Measurements from ENCODE around the gene LIN37. TPM values are rescaled to one million over a fixed set of nuclear protein-coding genes. Genes with fewer than 3 reads are reported as not detected.

The LIN37 gene
- total RNA-seq, 1 experiment from 2014 or later, result 23.5 TPM

GRCh38 chr19:35752746-35753350, 4.5 kb downstream of the LIN37 start:
- Histone ChIP-seq H3K4me3 (ENCODE audit: low read depth in 2 of 2, low read length in 2 of 2) (no peak overlapping the region), H3K27ac (ENCODE audit: low read length) (no peak overlapping the region), H3K9me3 (ENCODE audit: control insufficient read depth, insufficient read depth, low read depth, low read length) (no peaks in the 10 kb centered on the region), H3K36me3 (ENCODE audit: control insufficient read depth, insufficient read depth, low read length) (no peaks in the 10 kb centered on the region), H3K4me1 (ENCODE audit: control insufficient read depth, insufficient read depth, low read length) (peaks cover 12% of the 10 kb centered on the region), H3K27me3 (ENCODE audit: control insufficient read depth, insufficient read depth, low read length) (no peaks in the 10 kb centered on the region)
- TF ChIP-seq POLR2AphosphoS5 (IDR thresholded peaks at IDR 0.05; ENCODE audit: low read depth, low read length), result no peak
- no peak for TF ChIP-seq TCF7L2 (IDR thresholded peaks at IDR 0.05; ENCODE audit: low read depth, low read length)
- TF ChIP-seq SIN3A (IDR thresholded peaks at IDR 0.05; ENCODE audit: borderline replicate concordance, insufficient read depth, low read depth, low read length), result no peak
- TF ChIP-seq REST (IDR thresholded peaks at IDR 0.05; ENCODE audit: insufficient read depth in 1 of 2, low read depth in 2 of 2, low read length in 1 of 2), result no peak
- TF ChIP-seq CTCF (IDR thresholded peaks at IDR 0.05), result no peak
- BruUV-seq (replicated peaks), result no TSS peak
- no peak for ATAC-seq
- in situ Hi-C loops (cut with HindIII; ENCODE audit: low pct_unique_long_range_greater_than_20kb, low sequenced_read_pairs), result no loop called here
- ChIA-PET CTCF (interaction anchor here (0.5 kb wide), 1 partner anchor 186 kb away, joined by 9 read pairs; no protein-coding TSS in a partner anchor), POLR2A (no interaction called here)
- DNase-seq (ENCODE audit: low read depth, low spot score), result no peak
- intact Hi-C loops (cut with micrococcal nuclease; ENCODE audit: unreplicated experiment), result no loop called here

- in situ Hi-C loops (cut with HindIII; ENCODE audit: low pct_unique_long_range_greater_than_20kb, low sequenced_read_pairs), result no loop called here
- CTCF ChIA-PET, result no interaction called here
- peaks cover 10% of the 10 kb centered on the region for H3K4me1 ChIP-seq (ENCODE audit: control insufficient read depth, insufficient read depth, low read length)
- H3K36me3 ChIP-seq (ENCODE audit: control insufficient read depth, insufficient read depth, low read length), result no peaks in the 10 kb centered on the region
- no peak for ATAC-seq
- intact Hi-C loops (cut with micrococcal nuclease; ENCODE audit: unreplicated experiment), result no loop called here
- no peaks in the 10 kb centered on the region for H3K27me3 ChIP-seq (ENCODE audit: control insufficient read depth, insufficient read depth, low read length)
- POLR2A ChIA-PET, result interaction anchor here (0.6 kb wide), 1 partner anchor 8 kb away, joined by 5 read pairs; the partner anchor contains the start of genes PSENEN and U2AF1L4
- TF ChIP-seq SIN3A (IDR thresholded peaks at IDR 0.05; ENCODE audit: borderline replicate concordance, insufficient read depth, low read depth, low read length), result no peak
- no peak for TF ChIP-seq CTCF (IDR thresholded peaks at IDR 0.05)
- TF ChIP-seq TCF7L2 (IDR thresholded peaks at IDR 0.05; ENCODE audit: low read depth, low read length), result no peak
- no peak for TF ChIP-seq REST (IDR thresholded peaks at IDR 0.05; ENCODE audit: insufficient read depth in 1 of 2, low read depth in 2 of 2, low read length in 1 of 2)
- H3K9me3 ChIP-seq (ENCODE audit: control insufficient read depth, insufficient read depth, low read depth, low read length), result no peaks in the 10 kb centered on the region
- no peak overlapping the region for H3K4me3 ChIP-seq (ENCODE audit: low read depth in 2 of 2, low read length in 2 of 2)
- H3K27ac ChIP-seq (ENCODE audit: low read length), result no peak overlapping the region
- no peak for DNase-seq (ENCODE audit: low read depth, low spot score)
- no TSS peak for BruUV-seq (replicated peaks)
Measured at GRCh38 chr19:35753634-35754369, 5.4 kb downstream of the LIN37 start.

Measured in Panc1 (cell line).